UCSD-AML1 (cell line): ENCODE measurements around the gene ELMO1.

Experiments used
- DNase-seq: peaks from one replicate; lab custom pipeline; 2025; ENCODE audit not compliant: unreplicated experiment; lab: John Stamatoyannopoulos, UW

The ELMO1 gene

GRCh38 chr7:37320140-37320847, 128.4 kb downstream of the ELMO1 start:
- no peak for DNase-seq

GRCh38 chr7:37318541-37318940, 130.1 kb downstream of the ELMO1 start:
- DNase-seq = no peak

- no peak for DNase-seq
Observed at GRCh38 chr7:37315772-37316715, 132.6 kb downstream of the ELMO1 start.

DNA sequence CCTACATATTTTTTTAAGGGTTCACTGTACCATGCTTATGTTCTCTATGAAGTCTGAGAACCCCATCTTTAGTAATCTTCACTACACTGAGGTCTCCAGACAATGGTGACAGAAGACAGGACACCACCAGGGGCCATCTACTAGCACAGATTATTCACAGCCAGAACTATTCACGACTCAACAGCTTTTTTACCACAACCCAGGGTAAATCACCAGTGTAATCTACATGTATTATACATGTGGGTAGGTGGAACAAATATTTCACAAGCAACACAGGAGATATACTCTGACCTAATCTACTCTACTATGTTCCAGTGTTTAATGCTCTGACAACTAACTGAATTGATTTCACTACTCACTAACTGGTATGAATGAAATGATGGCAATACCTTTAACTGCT, 136.1 kb downstream of the ELMO1 start:
- no peak for DNase-seq

DNA sequence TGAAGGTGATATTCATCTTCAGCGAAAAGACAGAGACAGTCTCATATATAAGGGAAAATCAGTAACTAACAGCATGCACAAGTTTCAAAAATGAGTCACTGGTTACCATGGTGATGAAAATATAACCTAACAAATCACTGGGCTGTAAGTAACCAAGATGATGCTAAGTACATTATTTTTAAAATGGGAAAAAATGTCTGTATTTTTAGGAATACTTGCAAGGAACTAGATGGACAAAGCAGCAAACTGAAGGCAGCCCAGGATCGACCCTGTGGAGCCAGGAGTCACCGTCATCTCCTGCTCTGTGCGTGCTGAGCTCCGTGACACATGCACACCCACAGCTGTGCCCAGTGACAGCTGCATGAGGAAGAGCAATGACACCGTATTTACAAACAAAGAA, 137.3 kb downstream of the ELMO1 start:
- DNase-seq = no peak

DNA sequence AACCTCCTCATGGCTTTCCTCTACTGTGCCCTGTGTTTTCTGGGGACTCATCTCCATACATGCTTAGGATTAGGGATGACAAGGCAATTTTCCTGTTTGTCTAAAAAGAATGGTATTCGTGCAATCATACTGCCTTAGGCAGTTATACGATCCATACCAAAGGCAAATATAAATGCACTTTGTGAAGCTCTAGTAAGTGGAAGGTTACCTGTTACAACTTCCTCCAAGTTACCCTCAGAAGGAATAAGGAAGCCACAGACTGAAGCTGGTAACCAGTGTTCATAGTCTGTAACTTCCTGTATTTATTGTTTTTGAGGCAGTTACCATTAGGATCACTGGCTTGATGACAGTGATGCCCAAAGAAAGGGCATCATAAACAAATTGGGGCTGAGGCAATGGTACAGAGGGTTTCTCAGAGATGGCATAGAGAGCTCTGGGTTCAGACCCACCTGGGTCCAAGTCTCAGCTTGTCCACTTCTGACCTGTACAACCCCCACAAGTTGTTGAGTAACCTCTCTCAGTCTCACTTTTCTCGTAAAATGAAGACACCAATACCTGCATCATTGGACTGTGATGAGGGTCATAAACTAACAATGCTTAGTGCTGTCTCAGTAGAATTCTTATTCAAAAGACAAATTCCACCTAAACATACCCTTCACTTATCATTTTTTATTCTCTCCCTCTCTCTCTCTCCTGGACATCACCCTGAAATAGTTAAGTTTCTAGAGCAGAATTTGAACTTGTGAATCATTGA, 138.2 kb downstream of the ELMO1 start:
- DNase-seq = no peak

- no peak for DNase-seq
Observed at GRCh38 chr7:37309493-37309892, 139.2 kb downstream of the ELMO1 start.

GRCh38 chr7:37304921-37305320, 143.7 kb downstream of the ELMO1 start:
- DNase-seq = no peak

GRCh38 chr7:37297546-37297945, 151.1 kb downstream of the ELMO1 start:
- no peak for DNase-seq

DNA sequence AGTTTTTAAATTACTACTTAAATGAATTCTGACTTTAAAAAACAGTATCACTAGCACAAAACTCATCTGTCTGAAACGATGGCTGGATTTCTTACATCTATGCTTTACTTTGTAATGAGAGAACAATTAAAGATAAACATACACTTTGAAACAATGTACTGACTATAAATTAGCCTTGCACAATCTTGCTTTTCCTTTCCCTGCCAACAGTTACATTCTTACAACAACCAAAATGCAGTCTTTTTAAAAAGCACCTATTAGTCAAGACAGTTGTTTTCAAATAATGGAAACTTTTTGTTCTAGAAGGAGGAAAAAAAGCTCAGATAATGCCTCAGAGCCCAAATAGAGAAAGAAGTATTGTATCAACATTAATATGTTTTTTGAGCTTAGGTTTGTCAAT, 153.3 kb downstream of the ELMO1 start:
- DNase-seq = no peak

- no peak for DNase-seq
Observed at GRCh38 chr7:37290731-37291130, 157.9 kb downstream of the ELMO1 start.

DNA sequence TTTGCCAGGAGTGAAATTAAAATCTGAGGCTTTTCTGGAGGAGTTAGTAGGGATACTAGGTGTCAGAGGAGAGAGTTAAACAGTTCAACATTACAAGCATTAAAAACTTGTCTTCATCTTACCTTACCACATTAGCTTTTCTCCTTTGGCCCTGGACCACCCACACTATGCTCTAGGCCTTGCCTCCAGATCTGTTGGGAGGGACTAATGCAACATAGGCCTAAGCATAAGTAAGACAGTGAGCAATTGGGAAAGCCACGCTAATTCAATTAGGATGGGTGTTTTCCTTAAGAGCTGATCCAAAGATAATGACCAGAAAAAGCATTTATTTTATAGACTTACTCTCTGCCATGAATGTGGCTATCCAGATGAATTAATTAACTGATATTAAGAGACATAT, 158.9 kb downstream of the ELMO1 start:
- no peak for DNase-seq

DNA sequence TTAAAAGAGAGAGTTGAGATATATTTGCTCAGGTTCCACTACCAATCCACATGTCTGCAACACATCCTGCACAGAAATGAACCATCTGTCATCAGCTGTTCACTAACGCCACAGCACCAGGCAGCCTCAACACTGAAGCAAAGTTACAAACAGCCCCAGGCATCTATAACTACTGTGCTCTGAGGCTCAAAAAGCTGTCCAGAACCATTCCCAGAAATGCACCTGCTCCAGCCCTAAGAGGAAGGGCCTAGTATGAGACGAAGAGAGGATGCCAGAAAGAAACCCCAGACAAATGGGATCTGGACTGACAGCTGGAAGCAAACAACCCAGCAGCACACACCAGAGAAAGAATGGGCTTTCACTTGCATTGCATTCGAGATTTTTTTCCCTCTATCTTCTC, 159.3 kb downstream of the ELMO1 start:
- DNase-seq = no peak

DNA sequence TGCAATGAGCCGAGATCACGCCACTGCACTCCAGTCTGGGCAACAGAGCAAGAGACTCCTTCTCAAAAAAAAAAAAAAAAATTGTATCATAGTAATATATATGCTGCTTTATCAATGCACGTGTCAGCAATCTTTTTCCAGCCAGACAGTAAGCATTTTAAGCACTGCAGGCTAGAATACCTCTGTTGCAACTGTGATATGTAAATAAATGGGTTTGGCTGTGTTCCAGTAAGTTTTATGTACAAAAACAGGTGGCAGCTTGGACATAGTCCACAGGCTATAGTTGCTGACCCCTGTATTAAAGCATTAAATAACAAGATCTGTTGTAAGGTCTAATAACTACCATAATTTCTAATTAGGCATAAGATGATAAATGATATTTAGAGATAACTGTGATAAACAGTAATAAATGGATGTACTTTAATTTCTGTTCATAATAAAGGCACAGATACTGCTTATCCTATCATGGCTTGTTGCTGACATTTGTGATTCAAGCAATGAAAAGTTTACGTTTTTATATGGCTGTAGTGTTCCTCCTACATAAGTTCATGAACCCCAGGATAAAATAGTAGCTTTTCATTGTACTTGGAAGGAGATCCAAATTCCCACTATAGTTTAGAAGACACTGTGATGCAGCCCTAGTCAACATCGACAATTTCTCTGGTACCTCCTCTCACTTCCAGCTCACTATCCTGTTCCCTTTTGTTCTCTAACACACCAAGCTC, 161.4 kb downstream of the ELMO1 start:
- DNase-seq = no peak

DNA sequence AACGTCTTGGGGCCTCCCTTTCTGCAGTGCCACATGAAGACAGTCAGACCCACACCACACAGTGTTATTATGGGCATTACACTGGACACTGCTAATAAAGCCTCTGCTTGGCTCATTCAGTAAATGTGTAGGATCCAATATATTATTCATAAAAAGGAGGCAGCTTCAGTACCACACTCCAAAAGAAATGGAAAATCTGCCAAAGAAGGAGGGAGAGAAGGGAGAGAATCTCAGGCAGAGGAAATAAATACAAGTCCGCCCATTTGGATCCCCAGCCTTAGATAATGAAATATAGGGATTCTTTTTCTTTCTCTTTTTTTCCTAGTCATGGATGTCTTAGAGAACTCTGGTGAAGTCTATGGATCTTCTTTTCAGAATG, 162.2 kb downstream of the ELMO1 start:
- DNase-seq = no peak

DNA sequence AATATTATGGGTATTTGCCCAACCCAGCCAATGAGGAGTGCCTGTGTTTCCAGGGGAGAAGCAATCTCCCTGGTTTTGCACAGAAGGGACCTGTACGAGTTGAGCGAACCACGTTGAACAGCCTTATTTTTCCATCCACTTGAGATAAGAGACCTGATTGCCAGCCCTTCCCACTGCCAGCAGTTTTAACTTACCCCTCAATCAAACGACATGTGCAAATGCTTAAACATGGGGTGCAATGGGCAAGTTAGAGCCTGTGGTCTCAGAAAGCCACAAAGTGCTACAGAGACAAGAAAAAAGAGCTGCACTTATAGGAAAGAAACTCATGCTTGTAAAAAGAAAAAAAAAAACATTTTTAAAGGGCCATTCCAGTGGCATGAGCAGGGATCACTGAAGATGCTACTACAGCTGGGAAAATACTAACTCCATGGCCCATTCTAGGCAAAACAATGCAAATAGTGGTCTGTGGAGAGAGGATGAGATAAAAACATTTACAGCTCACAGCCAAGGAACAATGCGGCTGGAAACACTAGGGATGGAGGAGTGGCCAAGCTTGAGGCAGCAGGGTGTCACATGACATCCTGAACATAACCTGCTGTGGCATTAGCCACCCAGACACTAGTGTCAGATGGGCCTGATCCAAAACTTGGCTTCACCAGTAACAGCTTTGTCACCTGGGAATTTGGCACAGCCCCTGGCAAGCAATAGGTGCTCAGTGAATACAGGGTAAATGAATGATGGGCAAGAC, 162.8 kb downstream of the ELMO1 start:
- peak; percentile 13 for DNase-seq

DNA sequence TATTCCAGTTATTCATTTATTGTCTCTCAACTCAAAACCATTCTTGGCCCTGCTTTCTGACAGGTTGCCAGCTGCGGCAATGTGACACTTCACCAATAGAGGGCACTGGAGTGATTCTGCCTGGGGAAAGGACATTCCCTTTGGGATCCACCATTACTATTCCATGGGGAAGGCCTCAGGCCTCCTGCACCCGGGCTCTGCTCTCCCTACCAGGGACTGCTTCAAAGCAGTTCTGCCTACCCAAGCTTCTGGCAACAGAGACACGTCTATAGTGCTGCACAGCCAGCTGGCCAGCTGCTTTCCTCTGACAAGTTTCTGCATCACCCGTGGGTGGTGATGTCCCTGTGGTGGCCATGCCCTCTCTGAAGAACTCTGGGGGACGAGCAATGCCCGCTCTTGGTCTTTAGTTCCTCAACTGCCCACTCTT, 163.8 kb downstream of the ELMO1 start:
- peak; percentile 23 for DNase-seq

DNA sequence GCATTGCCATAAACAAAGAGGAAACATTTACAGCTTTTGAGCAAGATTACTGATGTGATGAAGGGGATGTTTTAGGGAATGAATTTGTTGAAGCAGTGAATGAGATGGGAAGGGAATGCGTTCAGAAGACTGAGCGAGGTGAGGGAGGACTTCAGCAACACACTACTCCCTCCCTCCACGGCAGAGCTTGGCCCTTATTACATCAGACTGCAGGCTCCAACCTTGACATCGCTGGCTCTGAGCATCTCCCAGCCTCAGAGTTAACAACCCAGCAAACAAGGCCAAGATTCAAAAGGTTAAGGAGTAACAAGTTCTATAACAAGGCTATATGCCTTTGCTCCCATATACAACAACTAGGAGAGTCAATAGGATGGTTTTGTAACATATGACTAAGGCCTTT, 164.4 kb downstream of the ELMO1 start:
- no peak for DNase-seq

GRCh38 chr7:37283716-37284115, 164.9 kb downstream of the ELMO1 start:
- no peak for DNase-seq

GRCh38 chr7:37282927-37283326, 165.7 kb downstream of the ELMO1 start:
- no peak for DNase-seq
